GM12872 (cell line): ENCODE results near the gene BAHCC1.
A peak's percentile ranks its signal among the peaks of the same experiment; 100 is the strongest.

ENCODE experiments used
- TF ChIP-seq, protein P1 (sequence below): IDR thresholded peaks from 3 replicates; pipeline ENCODE4 v1.5.1; 2011; ENCODE audit warnings: low read depth, mild to moderate bottlenecking, low read length, moderate library complexity; ENCODE audit not compliant: insufficient read depth

The BAHCC1 gene

DNA sequence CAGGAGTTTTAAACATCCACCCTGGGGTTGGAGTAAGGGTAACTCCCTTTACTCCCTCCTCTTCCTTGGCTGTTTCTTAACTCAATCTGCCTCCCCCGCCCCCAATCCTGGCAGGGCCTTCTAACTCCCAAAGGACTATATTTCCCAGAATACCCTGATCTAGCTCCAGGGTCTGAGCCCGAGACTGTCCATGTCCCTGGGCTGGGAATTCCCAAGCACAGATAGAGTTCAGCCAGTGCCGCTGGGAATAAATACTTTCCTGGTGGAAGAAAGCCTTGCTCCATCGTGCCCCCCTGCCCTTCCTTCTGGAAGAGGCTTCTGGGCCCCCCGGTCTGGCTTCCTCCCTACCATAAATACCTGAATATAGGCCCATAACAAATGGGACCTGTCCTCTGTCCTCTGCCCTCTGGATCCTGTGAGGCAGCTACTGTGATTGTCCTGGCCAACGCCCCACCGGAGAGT, 10.2 kb downstream of the BAHCC1 start:
- TF ChIP-seq, protein P1, sequence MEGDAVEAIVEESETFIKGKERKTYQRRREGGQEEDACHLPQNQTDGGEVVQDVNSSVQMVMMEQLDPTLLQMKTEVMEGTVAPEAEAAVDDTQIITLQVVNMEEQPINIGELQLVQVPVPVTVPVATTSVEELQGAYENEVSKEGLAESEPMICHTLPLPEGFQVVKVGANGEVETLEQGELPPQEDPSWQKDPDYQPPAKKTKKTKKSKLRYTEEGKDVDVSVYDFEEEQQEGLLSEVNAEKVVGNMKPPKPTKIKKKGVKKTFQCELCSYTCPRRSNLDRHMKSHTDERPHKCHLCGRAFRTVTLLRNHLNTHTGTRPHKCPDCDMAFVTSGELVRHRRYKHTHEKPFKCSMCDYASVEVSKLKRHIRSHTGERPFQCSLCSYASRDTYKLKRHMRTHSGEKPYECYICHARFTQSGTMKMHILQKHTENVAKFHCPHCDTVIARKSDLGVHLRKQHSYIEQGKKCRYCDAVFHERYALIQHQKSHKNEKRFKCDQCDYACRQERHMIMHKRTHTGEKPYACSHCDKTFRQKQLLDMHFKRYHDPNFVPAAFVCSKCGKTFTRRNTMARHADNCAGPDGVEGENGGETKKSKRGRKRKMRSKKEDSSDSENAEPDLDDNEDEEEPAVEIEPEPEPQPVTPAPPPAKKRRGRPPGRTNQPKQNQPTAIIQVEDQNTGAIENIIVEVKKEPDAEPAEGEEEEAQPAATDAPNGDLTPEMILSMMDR: no peak

DNA sequence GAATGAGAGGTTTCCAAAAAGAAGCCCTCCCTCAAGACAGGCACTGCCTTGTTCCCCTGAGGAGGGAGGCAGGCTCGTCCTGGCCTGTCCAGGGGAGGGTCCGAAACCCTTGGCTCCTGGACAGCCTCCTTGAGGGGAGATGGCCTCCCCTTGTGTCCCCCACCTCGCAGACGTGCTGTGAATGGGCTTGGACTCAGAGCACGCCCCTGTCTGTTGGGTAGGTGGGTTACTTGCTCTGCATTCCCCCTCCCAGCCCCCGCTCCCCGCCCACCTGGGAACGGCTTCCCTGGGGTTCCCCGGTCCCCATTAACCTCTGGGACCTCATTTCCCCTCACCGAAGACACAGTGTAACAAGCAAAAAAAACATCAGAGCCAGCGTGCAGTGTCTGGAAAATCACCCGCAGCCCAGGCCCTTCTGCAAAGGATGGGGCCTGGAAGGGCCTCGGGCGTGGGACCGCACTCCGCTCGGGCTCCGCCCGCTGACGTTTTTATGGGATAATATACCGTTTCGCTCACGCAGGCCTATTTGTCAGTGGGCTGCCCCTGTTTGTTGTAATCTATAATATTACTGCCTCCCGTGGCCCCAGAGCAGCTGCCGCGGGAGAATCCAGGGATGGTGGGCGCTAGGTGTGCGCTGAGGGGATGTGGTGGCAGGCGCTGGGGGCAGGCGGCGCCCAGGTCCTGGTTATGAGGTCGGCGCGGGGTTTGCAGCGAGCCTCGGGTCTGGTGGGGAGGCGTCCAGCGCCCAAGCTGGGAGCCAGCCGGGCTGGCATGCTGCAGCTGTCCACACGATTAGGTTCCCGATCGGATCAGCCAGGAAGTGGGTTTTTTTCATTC, 11.1 kb downstream of the BAHCC1 start:
- TF ChIP-seq, protein P1: no peak

DNA sequence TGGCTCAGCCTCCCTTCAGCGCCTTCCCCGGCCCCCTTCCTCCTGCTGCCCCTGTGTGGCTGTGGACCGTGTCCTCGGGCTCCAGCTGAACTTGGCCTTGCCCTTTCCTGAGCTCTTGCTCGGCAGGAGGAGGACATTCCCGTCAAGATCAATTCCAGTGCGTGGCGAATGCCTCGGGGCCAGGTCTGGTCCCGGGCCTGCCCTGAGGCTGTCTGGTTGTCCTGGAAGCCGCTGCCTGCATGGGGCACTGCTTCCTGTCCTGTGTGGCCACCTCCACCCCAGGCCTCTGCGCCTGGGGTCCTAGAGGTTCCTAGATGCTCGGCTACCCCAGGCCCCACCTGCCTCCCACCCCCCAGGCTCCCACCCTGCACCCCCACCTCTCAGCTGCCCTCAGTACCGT, 12.8 kb downstream of the BAHCC1 start:
- TF ChIP-seq, protein P1: no peak

DNA sequence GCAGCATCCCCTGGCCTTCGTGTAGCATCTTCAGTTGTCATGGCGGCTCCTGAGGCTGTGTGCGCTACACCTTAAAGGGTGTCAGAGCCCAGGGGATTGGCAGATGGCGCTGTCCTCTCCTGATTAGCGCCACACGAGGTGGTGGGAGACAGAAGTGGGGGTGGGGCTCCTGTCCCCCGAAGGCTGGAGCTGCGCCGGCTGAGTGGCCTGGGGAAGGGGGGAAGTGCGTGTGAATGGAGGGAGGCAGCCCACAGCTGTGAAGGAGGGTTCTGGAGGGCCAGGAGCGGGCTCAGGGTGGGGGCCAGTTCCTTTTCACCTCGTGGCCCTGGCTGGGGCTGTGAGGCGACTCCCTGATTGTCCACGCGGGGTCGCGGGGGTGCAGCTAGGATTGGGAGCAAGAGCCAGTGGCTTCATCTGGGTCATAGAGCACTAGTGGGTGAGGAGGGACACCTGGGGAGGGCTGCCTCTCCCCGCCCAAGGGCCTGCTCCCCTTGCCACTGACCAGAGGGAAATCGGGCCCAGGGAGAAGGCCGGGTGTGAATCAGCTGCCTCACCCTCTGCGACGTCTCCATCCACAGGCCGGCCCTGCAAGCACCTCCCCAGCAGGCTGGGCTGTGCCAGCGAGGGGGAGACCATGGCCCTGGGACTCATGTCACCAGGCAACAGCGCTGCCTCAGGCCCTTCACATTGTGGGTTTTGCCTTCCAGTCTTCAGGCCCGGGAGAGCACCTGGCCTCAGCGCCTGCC, 14.1 kb downstream of the BAHCC1 start:
- TF ChIP-seq, protein P1: peak; percentile 16; the same call in 1 of the 3 replicates

DNA sequence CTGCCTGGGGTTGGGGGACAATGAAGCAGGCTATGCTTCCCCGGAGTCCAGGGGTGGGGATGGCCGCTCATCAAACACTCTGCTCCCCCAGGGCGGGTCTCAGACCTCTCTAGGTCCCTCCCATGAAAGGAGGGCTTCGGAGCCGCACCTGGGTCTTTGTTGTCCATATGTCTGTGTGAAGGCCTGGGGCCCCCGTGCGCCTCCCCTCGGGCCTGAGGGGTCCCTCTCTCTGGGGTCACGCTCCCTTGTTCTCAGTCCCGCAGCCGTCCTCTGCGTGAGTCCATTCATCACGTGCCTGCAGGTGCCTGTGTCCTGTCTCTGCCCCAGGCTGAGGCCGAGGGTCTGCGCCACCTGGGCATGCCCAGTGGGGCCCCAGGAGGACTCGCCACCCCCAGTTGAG, 15.6 kb downstream of the BAHCC1 start:
- TF ChIP-seq, protein P1: no peak

DNA sequence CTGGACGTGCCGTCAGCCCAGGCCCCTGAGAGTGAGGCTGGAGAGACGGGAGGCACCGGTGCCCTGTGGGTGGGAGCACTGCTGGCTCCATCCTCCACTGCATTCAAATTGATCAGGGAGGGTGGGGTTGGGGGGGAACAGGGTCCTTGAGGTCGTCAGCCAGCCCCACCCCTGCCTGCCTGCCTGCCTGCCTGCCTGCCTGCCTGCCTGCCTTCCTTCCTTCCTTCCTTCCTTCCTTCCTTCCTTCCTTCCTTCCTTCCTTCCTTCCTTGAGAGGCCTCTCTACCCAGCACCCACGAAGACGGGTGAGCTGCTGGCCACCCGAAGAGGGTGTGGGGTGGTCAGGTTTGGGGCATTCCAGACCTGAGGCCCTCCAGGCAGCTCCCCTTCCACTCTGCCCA, 16.0 kb downstream of the BAHCC1 start:
- TF ChIP-seq, protein P1: no peak

DNA sequence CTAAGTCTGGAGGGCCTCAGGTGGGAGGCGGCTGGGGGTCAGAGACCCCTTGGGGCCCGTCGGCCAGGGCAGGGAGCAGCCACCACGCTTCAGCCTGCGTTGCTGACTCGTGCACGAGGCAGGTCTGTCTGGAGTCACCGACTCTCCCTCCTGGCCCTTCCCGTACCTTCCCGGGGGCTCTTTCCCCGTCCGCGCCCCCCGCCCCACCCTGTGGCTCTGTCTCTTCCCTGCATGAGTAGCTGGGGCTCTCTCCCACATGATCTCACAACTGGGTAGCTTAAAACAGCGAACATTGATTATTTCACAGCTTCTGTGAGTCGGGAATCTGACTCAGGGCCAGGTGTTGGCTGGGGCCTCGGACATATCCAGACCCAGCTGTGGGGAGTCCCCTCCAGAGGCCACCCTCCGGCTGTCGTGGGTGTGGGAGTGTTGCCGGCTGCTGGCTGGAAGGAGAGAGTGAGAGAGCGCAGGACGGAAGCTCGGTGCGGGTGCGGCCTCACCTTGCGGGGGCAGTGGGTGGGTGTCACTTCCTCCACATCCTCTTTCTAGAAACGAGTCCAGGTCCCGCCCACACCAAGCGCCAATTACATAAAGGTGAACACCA, 17.3 kb downstream of the BAHCC1 start:
- TF ChIP-seq, protein P1: no peak
